ENCODE measurements around the gene GID8. TPM values are rescaled to one million over a fixed set of nuclear protein-coding genes. Genes with fewer than 3 reads are reported as not detected.
"Not testable (repeated sequence)": the region's sequence is repeated elsewhere in the genome, so short reads cannot be mapped to it uniquely, and the experiment has no call there.

Gene GID8
- total and polyA plus RNA-seq, 12 donors = 9.4 to 38.5 (median 22.3) TPM

GRCh38 chr20:62959101-62959971 lies 21.4 kb downstream of the GID8 start:
- Histone ChIP-seq H3K27ac (no peak overlapping the region), H3K36me3 (replicated peaks in 1 of 2) (no peaks in the 10 kb centered on the region), H3K9me3 (replicated peaks in 1 of 3) (no peaks in the 10 kb centered on the region), H3K4me3 (no peak overlapping the region), H3K4me1 (replicated peaks in 1 of 2) (peaks cover 0 to 4% of the 10 kb centered on the region in 2 donors), H3K27me3 (no peaks in the 10 kb centered on the region)
- DNase-seq = no peak
- intact Hi-C loops (cut with DNase I) = no loop called here
- TF ChIP-seq CTCF (IDR thresholded peaks at IDR 0.05) (no peak), POLR2A (IDR thresholded peaks at IDR 0.05) (no peak)
- 70 to 84% (median 76%) methylated on average over 7 to 43 of the region's 43 CpGs for WGBS, 4 donors

GRCh38 chr20:62959998-62960436 lies 22.1 kb downstream of the GID8 start:
- Histone ChIP-seq H3K27me3 (no peaks in the 10 kb centered on the region), H3K4me3 (no peak overlapping the region), H3K9me3 (replicated peaks in 1 of 3) (no peaks in the 10 kb centered on the region), H3K4me1 (replicated peaks in 1 of 2) (no peaks in the 10 kb centered on the region), H3K36me3 (replicated peaks in 1 of 2) (no peaks in the 10 kb centered on the region), H3K27ac (no peak overlapping the region)
- 81 to 92% (median 89%) methylated on average over 11 to 20 of the region's 20 CpGs for WGBS, 4 donors
- no peak for DNase-seq
- intact Hi-C loops (cut with DNase I) = no loop called here
- TF ChIP-seq CTCF (IDR thresholded peaks at IDR 0.05) (no peak), POLR2A (IDR thresholded peaks at IDR 0.05) (no peak)

- H3K27me3 ChIP-seq; H3K36me3 ChIP-seq (replicated peaks in 1 of 2); H3K27ac ChIP-seq; H3K4me1 ChIP-seq (replicated peaks in 1 of 2); H3K9me3 ChIP-seq (replicated peaks in 1 of 3); H3K4me3 ChIP-seq; intact Hi-C loops (cut with DNase I); DNase-seq: not testable (repeated sequence)
- WGBS, 4 donors = 66 to 92% (median 87%) methylated on average over 6 to 26 of the region's 31 CpGs
These were observed 22.7 kb downstream of the GID8 start for GRCh38 chr20:62960446-62961309.

- Histone ChIP-seq H3K27ac (no peak overlapping the region), H3K36me3 (replicated peaks in 1 of 2) (no peaks in the 10 kb centered on the region), H3K9me3 (replicated peaks in 1 of 3) (no peaks in the 10 kb centered on the region), H3K4me3 (no peak overlapping the region), H3K27me3 (no peaks in the 10 kb centered on the region), H3K4me1 (replicated peaks in 1 of 2) (no peaks in the 10 kb centered on the region)
- TF ChIP-seq CTCF (IDR thresholded peaks at IDR 0.05) = no peak
- TF ChIP-seq POLR2A (IDR thresholded peaks at IDR 0.05) = no peak
- intact Hi-C loops (cut with DNase I) = no loop called here
- no peak for DNase-seq
- WGBS, 4 donors = 83 to 94% (median 87%) methylated on average over 7 to 18 of the region's 19 CpGs
These were observed 23.4 kb downstream of the GID8 start for GRCh38 chr20:62961310-62961783.

Measured in adrenal gland (tissue), 12 donors.